CD14-positive monocyte (primary cell): ENCODE results near the gene LPIN1. TPM values are rescaled to one million over a fixed set of nuclear protein-coding genes. Genes with fewer than 3 reads are reported as not detected.

Experiments
- DNase-seq, 3 donors: peaks; one replicate each; pipeline ENCODE4 v3.0.0-alpha.2; 2011 to 2022
- H2AFZ ChIP-seq: 2 replicates; pipeline ENCODE4 v1.6.0; 2012; ENCODE audit warnings: mild to moderate bottlenecking, low read depth, low read length, inconsistent platforms; ENCODE audit not compliant: insufficient read depth, poor library complexity, severe bottlenecking
- H3K27ac ChIP-seq, 2 donors: 1 replicate in 1 of 2; 2 replicates in 1 of 2; pipeline ENCODE4 v1.5.1; 2012 to 2013; ENCODE audit warnings: low read length in 2 of 2, control low read depth in 1 of 2, inconsistent platforms in 1 of 2, low read depth in 1 of 2, mild to moderate bottlenecking in 1 of 2
- H3K27me3 ChIP-seq, 2 donors: one replicate each; pipeline versions ENCODE4 v1.6.0 to v1.6.1; 2011 to 2013; ENCODE audit warnings: low read length in 2 of 2; ENCODE audit not compliant: control insufficient read depth in 2 of 2, insufficient read depth in 2 of 2
- H3K36me3 ChIP-seq, 2 donors: replicated peaks in 1 of 2; 1 replicate in 1 of 2; 2 replicates in 1 of 2; pipeline versions ENCODE4 v1.5.1 to v1.6.1; 2012 to 2013; ENCODE audit warnings: low read length in 2 of 2, control low read depth in 1 of 2, inconsistent platforms in 1 of 2, mild to moderate bottlenecking in 1 of 2; ENCODE audit not compliant: insufficient read depth in 2 of 2, control insufficient read depth in 1 of 2
- H3K4me1 ChIP-seq, 2 donors: 1 replicate in 1 of 2; 2 replicates in 1 of 2; pipeline versions ENCODE4 v1.5.1 to v1.6.1; 2012 to 2013; ENCODE audit warnings: low read length in 2 of 2, control low read depth in 1 of 2, inconsistent platforms in 1 of 2, mild to moderate bottlenecking in 1 of 2, moderate library complexity in 1 of 2; ENCODE audit not compliant: insufficient read depth in 2 of 2, control insufficient read depth in 1 of 2
- H3K4me2 ChIP-seq: replicated peaks from 2 replicates; pipeline ENCODE3; 2012; ENCODE audit warnings: low read length, moderate library complexity, mild to moderate bottlenecking; ENCODE audit not compliant: poor library complexity, severe bottlenecking; ENCODE audit errors: extremely low read depth
- H3K4me3 ChIP-seq, 3 experiments: fragments of 200-600 bp in 1 of 3; sonication (generic) in 1 of 3; replicated peaks in 1 of 3; 1 replicate in 2 of 3; 2 replicates in 1 of 3; pipeline ENCODE4 v1.5.1; 2011 to 2013; ENCODE audit warnings: low read length in 3 of 3, mild to moderate bottlenecking in 3 of 3, control low read depth in 2 of 3, low read depth in 2 of 3, inconsistent platforms in 1 of 3, moderate library complexity in 1 of 3
- H3K79me2 ChIP-seq: 2 replicates; pipeline ENCODE4 v1.6.0; 2012; ENCODE audit warnings: mild to moderate bottlenecking, control low read depth, inconsistent platforms, low read length, moderate library complexity; ENCODE audit not compliant: insufficient read depth
- H3K9ac ChIP-seq: 2 replicates; pipeline ENCODE4 v1.6.0; 2017; ENCODE audit warnings: low read length, mild to moderate bottlenecking; ENCODE audit not compliant: insufficient read depth, poor library complexity, severe bottlenecking
- H3K9me3 ChIP-seq, 2 donors: replicated peaks in 1 of 2; 1 replicate in 1 of 2; 2 replicates in 1 of 2; pipeline versions ENCODE4 v1.5.1 to v1.6.1; 2012 to 2013; ENCODE audit warnings: low read length in 2 of 2, control low read depth in 1 of 2; ENCODE audit not compliant: control insufficient read depth in 1 of 2, insufficient read depth in 1 of 2
- H4K20me1 ChIP-seq: 2 replicates; pipeline ENCODE4 v1.6.0; 2012; ENCODE audit warnings: mild to moderate bottlenecking, low read length, control low read depth, moderate library complexity; ENCODE audit not compliant: insufficient read depth
- H3K27ac Mint-ChIP-seq, 7 donors: one replicate each; pipeline ENCODE4 v1.8.0; 2020; ENCODE audit warnings: mild to moderate bottlenecking in 7 of 7, mixed read lengths in 7 of 7, moderate library complexity in 6 of 7, inconsistent platforms in 2 of 7
- H3K27me3 Mint-ChIP-seq, 3 donors: one replicate each; pipeline ENCODE4 v1.8.0; 2021 to 2022; ENCODE audit warnings: low read depth in 3 of 3, mild to moderate bottlenecking in 3 of 3, mixed read lengths in 3 of 3, moderate library complexity in 3 of 3, inconsistent platforms in 1 of 3
- H3K36me3 Mint-ChIP-seq, 2 donors: one replicate each; pipeline ENCODE4 v1.8.0; 2020; ENCODE audit warnings: mixed read lengths in 2 of 2, inconsistent platforms in 1 of 2, mild to moderate bottlenecking in 1 of 2
- H3K4me1 Mint-ChIP-seq: one replicate; pipeline ENCODE4 v1.8.0; 2020; ENCODE audit warnings: mild to moderate bottlenecking, mixed read lengths
- H3K4me3 Mint-ChIP-seq, 2 donors: one replicate each; pipeline ENCODE4 v1.8.0; 2020; ENCODE audit warnings: mild to moderate bottlenecking in 2 of 2, mixed read lengths in 2 of 2, moderate library complexity in 1 of 2
- H3K9me3 Mint-ChIP-seq, 7 donors: one replicate each; pipeline ENCODE4 v1.8.0; 2020 to 2022; ENCODE audit warnings: mixed read lengths in 7 of 7, mild to moderate bottlenecking in 6 of 7, moderate library complexity in 6 of 7, inconsistent platforms in 2 of 7
- WGBS: methylation state at CpG from one replicate; pipeline ENCODE4 v1.1.5; 2013; ENCODE audit warnings: missing lambda C conversion rate; ENCODE audit not compliant: insufficient coverage; 5-methylcytosine and 5-hydroxymethylcytosine counted together
- intact Hi-C, 2 donors: fragments of 100-400 bp; cut with micrococcal nuclease; formaldehyde crosslinking; loops; one replicate each; pipeline versions ENCODE4 v1.15.0 to v1.15.1; 2023
- polyA plus RNA-seq, 3 donors: library from polyadenylated mRNA; depleted of rRNA in 1 of 3; unstranded in 2 of 3; stranded (reverse) in 1 of 3; fragments of 300-500 nt in 2 of 3; fragments of >200 nt in 1 of 3; fragmentation: Illumina TruSeq in 2 of 3; gene quantifications; 1 replicate in 2 of 3; 2 replicates in 1 of 3; pipeline ENCODE4 v1.2.3, GENCODE V29; 2012 to 2021
- TF ChIP-seq, protein P1 (sequence below): fragments of 200-600 bp; IDR thresholded peaks from one replicate; pipeline ENCODE4 v1.8.0; 2022; ENCODE audit warnings: antibody characterized with exemption, mild to moderate bottlenecking

The LPIN1 gene
- polyA plus RNA-seq, 3 donors, result 1.8 to 17.6 (median 2.7) TPM

DNA sequence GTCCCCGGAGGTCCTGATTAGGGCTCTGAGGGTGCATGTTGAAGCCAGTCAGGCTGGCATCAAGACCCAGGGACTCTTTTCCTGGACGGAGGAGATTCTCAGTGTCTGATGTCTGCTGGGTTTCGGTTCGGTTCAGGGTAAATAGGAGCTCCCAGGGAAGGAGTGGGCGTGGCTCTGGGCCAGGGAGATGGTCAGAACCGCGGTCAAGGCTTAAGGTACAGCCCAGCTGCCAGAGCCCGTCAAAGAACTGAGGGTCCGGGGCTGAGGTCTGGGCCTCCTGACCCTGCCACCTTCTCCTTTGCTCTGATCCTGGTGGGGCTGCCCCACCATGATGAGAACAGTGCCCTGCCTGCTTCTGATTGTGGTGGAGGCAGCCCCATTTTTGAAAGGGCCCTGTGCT is 39.8 kb downstream of the LPIN1 start:
- H3K9ac ChIP-seq, result no peak overlapping the region
- H4K20me1 ChIP-seq, result peaks cover 5% of the 10 kb centered on the region
- TF ChIP-seq, protein P1, sequence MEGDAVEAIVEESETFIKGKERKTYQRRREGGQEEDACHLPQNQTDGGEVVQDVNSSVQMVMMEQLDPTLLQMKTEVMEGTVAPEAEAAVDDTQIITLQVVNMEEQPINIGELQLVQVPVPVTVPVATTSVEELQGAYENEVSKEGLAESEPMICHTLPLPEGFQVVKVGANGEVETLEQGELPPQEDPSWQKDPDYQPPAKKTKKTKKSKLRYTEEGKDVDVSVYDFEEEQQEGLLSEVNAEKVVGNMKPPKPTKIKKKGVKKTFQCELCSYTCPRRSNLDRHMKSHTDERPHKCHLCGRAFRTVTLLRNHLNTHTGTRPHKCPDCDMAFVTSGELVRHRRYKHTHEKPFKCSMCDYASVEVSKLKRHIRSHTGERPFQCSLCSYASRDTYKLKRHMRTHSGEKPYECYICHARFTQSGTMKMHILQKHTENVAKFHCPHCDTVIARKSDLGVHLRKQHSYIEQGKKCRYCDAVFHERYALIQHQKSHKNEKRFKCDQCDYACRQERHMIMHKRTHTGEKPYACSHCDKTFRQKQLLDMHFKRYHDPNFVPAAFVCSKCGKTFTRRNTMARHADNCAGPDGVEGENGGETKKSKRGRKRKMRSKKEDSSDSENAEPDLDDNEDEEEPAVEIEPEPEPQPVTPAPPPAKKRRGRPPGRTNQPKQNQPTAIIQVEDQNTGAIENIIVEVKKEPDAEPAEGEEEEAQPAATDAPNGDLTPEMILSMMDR, result no peak
- H3K9me3 ChIP-seq, result no peaks in the 10 kb centered on the region
- no peak for DNase-seq
- intact Hi-C loops, result loop anchor here in 1 of 2 donors (5.0 kb wide), 1 partner anchor 1221 kb away; no protein-coding TSS in a partner anchor
- H3K36me3 ChIP-seq, result peaks cover 72 to 97% of the 10 kb centered on the region in 2 donors
- H3K79me2 ChIP-seq, result no peaks in the 10 kb centered on the region
- no peak overlapping the region for H3K4me2 ChIP-seq
- H3K27ac ChIP-seq, result no peak overlapping the region
- Mint-ChIP-seq H3K4me1 (no peaks in the 10 kb centered on the region), H3K27ac (no peak overlapping the region), H3K36me3 (peaks cover 85 to 93% of the 10 kb centered on the region in 2 donors), H3K9me3 (no peaks in the 10 kb centered on the region), H3K4me3 (no peak overlapping the region), H3K27me3 (peaks cover 0 to 3% (median 3%) of the 10 kb centered on the region in 3 donors)
- no peaks in the 10 kb centered on the region for H3K4me1 ChIP-seq
- no peak overlapping the region for H3K4me3 ChIP-seq
- H2AFZ ChIP-seq, result no peak overlapping the region
- H3K27me3 ChIP-seq, result no peaks in the 10 kb centered on the region
- 100% methylated on average over 8 of the region's 9 CpGs for WGBS

DNA sequence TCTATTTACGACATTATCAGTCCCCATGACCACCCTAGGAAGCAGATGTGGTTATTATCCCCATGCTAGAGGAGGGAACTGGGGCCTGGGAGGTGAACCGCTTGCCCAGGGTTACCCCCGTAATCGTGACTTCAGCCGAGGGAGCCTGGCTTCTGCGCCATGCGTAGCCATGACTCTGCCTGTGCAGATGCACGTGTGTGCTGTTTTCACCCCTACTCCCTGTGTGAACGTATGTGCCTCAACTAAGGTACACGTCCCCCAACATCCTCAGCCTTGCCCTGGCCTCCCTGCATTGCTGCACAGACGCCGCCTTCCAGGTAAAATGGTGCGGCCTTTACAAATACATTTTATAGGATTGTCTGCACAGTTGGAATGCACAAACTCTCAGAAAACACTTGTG is 40.2 kb downstream of the LPIN1 start:
- Histone ChIP-seq H3K79me2 (no peaks in the 10 kb centered on the region), H3K9me3 (no peaks in the 10 kb centered on the region), H3K27me3 (no peaks in the 10 kb centered on the region), H3K27ac (no peak overlapping the region), H3K36me3 (peaks cover 69 to 97% of the 10 kb centered on the region in 2 donors), H3K4me2 (no peak overlapping the region), H2AFZ (no peak overlapping the region), H4K20me1 (peaks cover 5% of the 10 kb centered on the region), H3K4me1 (no peaks in the 10 kb centered on the region), H3K9ac (no peak overlapping the region), H3K4me3 (no peak overlapping the region)
- H3K27me3 Mint-ChIP-seq, result peaks cover 0 to 2% (median 0%) of the 10 kb centered on the region in 3 donors
- H3K4me1 Mint-ChIP-seq, result no peaks in the 10 kb centered on the region
- H3K36me3 Mint-ChIP-seq, result peaks cover 85 to 94% of the 10 kb centered on the region in 2 donors
- TF ChIP-seq, protein P1, result no peak
- WGBS, result 96% methylated on average over 9 of the region's 13 CpGs
- DNase-seq, result no peak
- no peak overlapping the region for H3K4me3 Mint-ChIP-seq
- H3K9me3 Mint-ChIP-seq, result no peaks in the 10 kb centered on the region
- intact Hi-C loops, result loop anchor here in 1 of 2 donors (5.0 kb wide), 1 partner anchor 1221 kb away; no protein-coding TSS in a partner anchor
- H3K27ac Mint-ChIP-seq, result no peak overlapping the region
